ENCODE measurements around the gene KIAA1328.
"Not testable (repeated sequence)": the region's sequence is repeated elsewhere in the genome, so short reads cannot be mapped to it uniquely, and the experiment has no call there.

DNA sequence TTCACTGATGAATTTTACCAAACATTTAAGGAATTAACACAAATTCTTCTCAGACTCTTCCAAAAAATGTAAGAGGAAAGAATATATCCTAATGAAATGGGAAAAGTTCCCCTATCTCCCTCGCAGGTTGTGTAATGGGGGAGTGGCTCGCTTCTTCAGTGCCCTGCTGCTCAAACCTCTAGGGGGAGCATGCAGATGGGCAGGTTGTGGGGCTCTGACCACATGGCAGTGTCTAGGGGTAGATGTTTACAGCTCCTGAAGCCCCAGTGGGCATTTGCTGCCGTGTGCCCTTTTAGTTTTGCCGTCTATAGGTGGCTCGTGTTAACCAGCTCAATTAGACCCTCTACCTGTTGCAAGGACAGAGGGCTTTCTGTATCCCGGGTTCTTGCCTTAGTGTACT lies 338.0 kb downstream of the KIAA1328 start:
- TF ChIP-seq EZH2phosphoT487 (IDR thresholded peaks at IDR 0.05; ENCODE audit: insufficient read depth, low read depth); EZH2 (IDR thresholded peaks at IDR 0.05; ENCODE audit: insufficient read depth, poor library complexity, severe bottlenecking): not testable (repeated sequence)
